HCT116 (cell line): ENCODE data around the gene PDLIM5. TPM values are rescaled to one million over a fixed set of nuclear protein-coding genes. Genes with fewer than 3 reads are reported as not detected.

Source experiments
- ATAC-seq: fragments of 200-7000 bp; cut with Tn5 transposase; 2 replicates; pipeline ENCODE4 v1.9.1; 2020; ENCODE audit warnings: mild to moderate bottlenecking, moderate library complexity
- BruUV-seq: library from RNA; stranded (reverse); fragments of 400-500 nt; replicated peaks from 2 replicates; lab custom pipeline; 2021; lab: Mats Ljungman, UMichigan
- CTCF ChIA-PET: fragments of 300-600 bp; sonication (Branson Sonifier 250); formaldehyde crosslinking; loops from one replicate; lab custom pipeline; 2021; ENCODE audit warnings: antibody characterized with exemption; lab: Charles Lee
- POLR2A ChIA-PET: fragments of 300-600, 350-600 bp; sonication (Branson Sonifier 250); formaldehyde crosslinking; loops from one replicate; lab custom pipeline; 2021; ENCODE audit warnings: antibody characterized with exemption; lab: Charles Lee
- RAD21 ChIA-PET, 2 experiments: fragments of 300-600 bp; sonication (Branson Sonifier 250); formaldehyde crosslinking; loops; one replicate each; lab custom pipeline; 2023; ENCODE audit warnings: low total read pairs in 2 of 2; ENCODE audit not compliant: uncharacterized antibody in 2 of 2, unreplicated experiment in 2 of 2, low non-redundant PET in 1 of 2; lab: Charles Lee
- DNase-seq: peaks from one replicate; pipeline ENCODE4 v3.0.0-alpha.2; 2010; ENCODE audit warnings: low read depth, low spot score
- H2AFZ ChIP-seq: fragments of 200-600 bp; shearing (Covaris generic), sonication (generic); 2 replicates; pipeline ENCODE4 v1.6.1; 2017; ENCODE audit warnings: low read depth, mixed run types, mixed read lengths, antibody characterized with exemption, low read length; ENCODE audit not compliant: poor library complexity, severe bottlenecking
- H3K27ac ChIP-seq: 2 replicates; pipeline ENCODE4 v1.5.1; 2012; ENCODE audit warnings: low read depth, low read length
- H3K27me3 ChIP-seq: fragments of 200-600 bp; sonication (generic); 2 replicates; pipeline ENCODE4 v1.6.1; 2016; ENCODE audit warnings: mixed run types, low read length, mixed read lengths; ENCODE audit not compliant: insufficient read depth
- H3K36me3 ChIP-seq, 2 experiments: fragments of 200-500 bp in 1 of 2; fragments of 200-600 bp in 1 of 2; sonication (Bioruptor generic) in 1 of 2; sonication (generic) in 1 of 2; 2 replicates each; pipeline versions ENCODE4 v1.5.1 to v1.6.1; 2014 to 2016; ENCODE audit warnings: low read length in 2 of 2, inconsistent platforms in 1 of 2, mixed read lengths in 1 of 2, mixed run types in 1 of 2; ENCODE audit not compliant: insufficient read depth in 2 of 2, control insufficient read depth in 1 of 2
- H3K4me1 ChIP-seq, 2 experiments: fragments of 200-600 bp in 1 of 2; sonication (generic) in 1 of 2; 2 replicates each; pipeline versions ENCODE4 v1.5.1 to v1.6.1; 2012 to 2017; ENCODE audit warnings: low read length in 2 of 2, inconsistent platforms in 1 of 2, mild to moderate bottlenecking in 1 of 2, mixed read lengths in 1 of 2, mixed run types in 1 of 2, moderate library complexity in 1 of 2; ENCODE audit not compliant: insufficient read depth in 2 of 2, control insufficient read depth in 1 of 2
- H3K4me2 ChIP-seq: fragments of 200-600 bp; sonication (generic); 2 replicates; pipeline ENCODE4 v1.6.1; 2017; ENCODE audit warnings: mixed run types, low read length, mixed read lengths
- H3K4me3 ChIP-seq, 2 experiments: fragments of 200-600 bp in 1 of 2; sonication (generic) in 1 of 2; replicated peaks in 1 of 2; 2 replicates each; pipeline ENCODE4 v1.5.1; 2011 to 2016; ENCODE audit warnings: low read length in 2 of 2, control low read depth in 1 of 2, low read depth in 1 of 2, mild to moderate bottlenecking in 1 of 2, mixed read lengths in 1 of 2, mixed run types in 1 of 2
- H3K79me2 ChIP-seq: fragments of 200-600 bp; sonication (generic); 2 replicates; pipeline ENCODE4 v1.6.1; 2017; ENCODE audit warnings: mild to moderate bottlenecking, mixed run types, low read length, moderate library complexity, mixed read lengths; ENCODE audit not compliant: insufficient read depth
- H3K9ac ChIP-seq: fragments of 200-600 bp; sonication (generic); 2 replicates; pipeline ENCODE4 v1.6.1; 2016; ENCODE audit warnings: low read length, mixed read lengths
- H3K9me2 ChIP-seq: fragments of 200-600 bp; sonication (generic), shearing (Covaris generic); 2 replicates; pipeline ENCODE4 v1.6.1; 2017; ENCODE audit warnings: mixed run types, mild to moderate bottlenecking, moderate library complexity; ENCODE audit not compliant: insufficient read depth
- H3K9me3 ChIP-seq, 2 experiments: fragments of 200-500 bp in 1 of 2; fragments of 200-600 bp in 1 of 2; sonication (Bioruptor generic) in 1 of 2; sonication (generic) in 1 of 2; 2 replicates each; pipeline ENCODE4 v1.6.1; 2014 to 2017; ENCODE audit warnings: low read length in 2 of 2, mixed read lengths in 2 of 2, inconsistent platforms in 1 of 2, low read depth in 1 of 2, mild to moderate bottlenecking in 1 of 2, mixed run types in 1 of 2, moderate library complexity in 1 of 2; ENCODE audit not compliant: control insufficient read depth in 1 of 2, insufficient read depth in 1 of 2
- H4K20me1 ChIP-seq: fragments of 200-600 bp; sonication (generic), shearing (Covaris generic); 2 replicates; pipeline ENCODE4 v1.6.1; 2017; ENCODE audit warnings: mixed run types, mild to moderate bottlenecking, moderate library complexity; ENCODE audit not compliant: insufficient read depth
- ELF1 ChIP-seq: IDR thresholded peaks from 2 replicates; pipeline ENCODE4 v1.6.1; 2012; ENCODE audit warnings: low read depth, borderline replicate concordance
- EZH2 ChIP-seq: fragments of 200-600 bp; sonication (generic); IDR thresholded peaks from 2 replicates; pipeline ENCODE4 v1.6.1; 2017; ENCODE audit warnings: antibody characterized with exemption, mixed run types
- FOSL1 ChIP-seq: IDR thresholded peaks from 2 replicates; pipeline ENCODE4 v1.6.1; 2012; ENCODE audit warnings: low read depth
- JUND ChIP-seq: IDR thresholded peaks from 2 replicates; pipeline ENCODE4 v1.6.1; 2012
- POLR2A ChIP-seq: IDR thresholded peaks from 2 replicates; pipeline ENCODE4 v1.7.0; 2011; ENCODE audit warnings: borderline replicate concordance; ENCODE audit not compliant: insufficient read depth, insufficient read length; ENCODE audit errors: extremely low read depth
- POLR2AphosphoS5 ChIP-seq: IDR thresholded peaks from 2 replicates; pipeline ENCODE4 v1.6.1; 2011; ENCODE audit warnings: mild to moderate bottlenecking, low read depth, low read length, moderate library complexity
- SP1 ChIP-seq: IDR thresholded peaks from 2 replicates; pipeline ENCODE4 v1.6.1; 2012; ENCODE audit warnings: low read depth
- SRF ChIP-seq: IDR thresholded peaks from 2 replicates; pipeline ENCODE4 v1.6.1; 2012; ENCODE audit warnings: low read depth
- YY1 ChIP-seq: IDR thresholded peaks from 2 replicates; pipeline ENCODE4 v1.6.1; 2011; ENCODE audit warnings: low read length, low read depth, moderate library complexity, mild to moderate bottlenecking; ENCODE audit not compliant: insufficient replicate concordance; ENCODE audit errors: extremely low read depth
- ZNF274 ChIP-seq: fragments of 200-500 bp; sonication (Bioruptor generic); IDR thresholded peaks from 2 replicates; pipeline ENCODE4 v1.6.1; 2014; ENCODE audit warnings: mild to moderate bottlenecking, low read depth, low read length, inconsistent platforms
- intact Hi-C: fragments of 100-400 bp; cut with micrococcal nuclease; formaldehyde crosslinking; loops from 2 replicates; pipeline ENCODE4 v1.10.0; 2022
- total RNA-seq: library from RNA; stranded (reverse); gene quantifications from one replicate; pipeline ENCODE4 v1.2.1, GENCODE V29; 2021; ENCODE audit not compliant: unreplicated experiment
- TF ChIP-seq, protein P1 (sequence below): IDR thresholded peaks from 2 replicates; pipeline ENCODE4 v1.6.1; 2012; ENCODE audit warnings: low read depth
- TF ChIP-seq, protein P2 (sequence below), 3 experiments: fragments of 200-600 bp in 1 of 3; sonication (generic) in 1 of 3; IDR thresholded peaks in 2 of 3; conservative IDR thresholded peaks in 1 of 3; 2 replicates each; pipeline ENCODE4 v1.5.1; 2012 to 2017; ENCODE audit warnings: low read depth in 2 of 3, low read length in 2 of 3, antibody characterized with exemption in 1 of 3, borderline replicate concordance in 1 of 3, control low read depth in 1 of 3, mild to moderate bottlenecking in 1 of 3, mixed read lengths in 1 of 3, mixed run types in 1 of 3, moderate library complexity in 1 of 3; ENCODE audit not compliant: insufficient read depth in 1 of 3

PDLIM5 gene
- total RNA-seq, 1 experiment from 2014 or later = 130 TPM

DNA sequence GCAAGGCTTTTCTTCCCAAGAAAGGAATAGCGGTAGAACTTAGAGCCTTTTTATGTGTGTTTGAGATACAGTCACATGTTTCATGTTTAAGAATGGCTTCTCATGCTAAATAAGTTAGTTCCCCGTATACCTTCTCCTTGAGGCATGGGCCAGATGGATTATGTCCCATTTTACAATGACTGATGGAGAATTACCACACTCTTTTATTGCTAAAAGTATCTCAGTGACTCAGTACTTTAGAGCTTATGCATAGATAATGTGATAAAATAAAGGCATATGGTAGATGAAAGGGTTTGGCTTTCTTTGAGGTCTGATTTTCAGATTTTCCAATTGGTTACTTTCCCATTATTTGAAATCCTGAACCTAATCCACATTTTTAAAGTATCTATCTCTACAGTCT, 184.3 kb downstream of the PDLIM5 start:
- no peak overlapping the region for H3K9ac ChIP-seq
- POLR2A ChIA-PET = no interaction called here

DNA sequence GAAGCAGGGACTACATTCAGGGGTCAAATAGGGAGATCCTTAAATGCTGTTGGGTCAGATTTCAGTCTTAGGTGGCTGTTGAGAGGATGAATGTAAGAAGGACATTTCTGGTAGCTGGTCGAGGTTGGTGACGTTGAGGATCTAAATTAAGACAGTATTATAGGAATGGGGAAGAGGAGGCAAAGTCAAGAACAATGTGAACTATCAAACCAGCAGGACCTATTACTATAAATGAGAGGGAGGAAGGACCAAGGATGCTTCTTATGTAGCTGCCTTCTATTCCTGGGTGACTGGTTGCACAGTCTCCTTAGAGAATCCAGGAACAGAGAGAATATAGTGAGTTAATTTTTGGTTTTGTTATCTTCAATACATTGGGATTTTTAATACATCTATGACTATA, 187.6 kb downstream of the PDLIM5 start:
- ChIA-PET RAD21 (no interaction called here), CTCF (no interaction called here)
- BruUV-seq = no TSS peak
- Histone ChIP-seq H3K36me3 (peaks cover 0 to 4% of the 10 kb centered on the region in 2 experiments; a peak in 1 of 4 replicates), H3K9ac (no peak overlapping the region), H3K4me1 (peaks cover 6 to 26% of the 10 kb centered on the region in 2 experiments), H3K79me2 (no peaks in the 10 kb centered on the region), H3K9me3 (no peaks in the 10 kb centered on the region), H3K27me3 (no peaks in the 10 kb centered on the region)
- intact Hi-C loops = no loop called here
- no peak for TF ChIP-seq POLR2AphosphoS5
- no peak for TF ChIP-seq JUND
- no peak for TF ChIP-seq SRF
- no peak for TF ChIP-seq ZNF274
- no peak for TF ChIP-seq EZH2
- no peak for TF ChIP-seq ELF1
- no peak for TF ChIP-seq SP1
- TF ChIP-seq, protein P1, sequence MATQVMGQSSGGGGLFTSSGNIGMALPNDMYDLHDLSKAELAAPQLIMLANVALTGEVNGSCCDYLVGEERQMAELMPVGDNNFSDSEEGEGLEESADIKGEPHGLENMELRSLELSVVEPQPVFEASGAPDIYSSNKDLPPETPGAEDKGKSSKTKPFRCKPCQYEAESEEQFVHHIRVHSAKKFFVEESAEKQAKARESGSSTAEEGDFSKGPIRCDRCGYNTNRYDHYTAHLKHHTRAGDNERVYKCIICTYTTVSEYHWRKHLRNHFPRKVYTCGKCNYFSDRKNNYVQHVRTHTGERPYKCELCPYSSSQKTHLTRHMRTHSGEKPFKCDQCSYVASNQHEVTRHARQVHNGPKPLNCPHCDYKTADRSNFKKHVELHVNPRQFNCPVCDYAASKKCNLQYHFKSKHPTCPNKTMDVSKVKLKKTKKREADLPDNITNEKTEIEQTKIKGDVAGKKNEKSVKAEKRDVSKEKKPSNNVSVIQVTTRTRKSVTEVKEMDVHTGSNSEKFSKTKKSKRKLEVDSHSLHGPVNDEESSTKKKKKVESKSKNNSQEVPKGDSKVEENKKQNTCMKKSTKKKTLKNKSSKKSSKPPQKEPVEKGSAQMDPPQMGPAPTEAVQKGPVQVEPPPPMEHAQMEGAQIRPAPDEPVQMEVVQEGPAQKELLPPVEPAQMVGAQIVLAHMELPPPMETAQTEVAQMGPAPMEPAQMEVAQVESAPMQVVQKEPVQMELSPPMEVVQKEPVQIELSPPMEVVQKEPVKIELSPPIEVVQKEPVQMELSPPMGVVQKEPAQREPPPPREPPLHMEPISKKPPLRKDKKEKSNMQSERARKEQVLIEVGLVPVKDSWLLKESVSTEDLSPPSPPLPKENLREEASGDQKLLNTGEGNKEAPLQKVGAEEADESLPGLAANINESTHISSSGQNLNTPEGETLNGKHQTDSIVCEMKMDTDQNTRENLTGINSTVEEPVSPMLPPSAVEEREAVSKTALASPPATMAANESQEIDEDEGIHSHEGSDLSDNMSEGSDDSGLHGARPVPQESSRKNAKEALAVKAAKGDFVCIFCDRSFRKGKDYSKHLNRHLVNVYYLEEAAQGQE = no peak
- no peak for TF ChIP-seq POLR2A
- TF ChIP-seq, all 23 proteins: peak for 0
- no peak overlapping the region for H3K4me3 ChIP-seq
- no peaks in the 10 kb centered on the region for H3K9me2 ChIP-seq
- H3K27ac ChIP-seq = no peak overlapping the region
- ATAC-seq = no peak
- H2AFZ ChIP-seq = no peak overlapping the region
- no peak for DNase-seq
- no peak overlapping the region for H3K4me2 ChIP-seq
- no peaks in the 10 kb centered on the region for H4K20me1 ChIP-seq
- POLR2A ChIA-PET = no interaction called here

More for the DNA sequence above, 184.3 kb downstream of the PDLIM5 start:
- intact Hi-C loops = no loop called here
- DNase-seq (no peak), ATAC-seq (no peak)
- ChIA-PET RAD21 (no interaction called here), CTCF (no interaction called here)
- H4K20me1 ChIP-seq = no peaks in the 10 kb centered on the region
- TF ChIP-seq FOSL1 = no peak
- TF ChIP-seq, protein P2, sequence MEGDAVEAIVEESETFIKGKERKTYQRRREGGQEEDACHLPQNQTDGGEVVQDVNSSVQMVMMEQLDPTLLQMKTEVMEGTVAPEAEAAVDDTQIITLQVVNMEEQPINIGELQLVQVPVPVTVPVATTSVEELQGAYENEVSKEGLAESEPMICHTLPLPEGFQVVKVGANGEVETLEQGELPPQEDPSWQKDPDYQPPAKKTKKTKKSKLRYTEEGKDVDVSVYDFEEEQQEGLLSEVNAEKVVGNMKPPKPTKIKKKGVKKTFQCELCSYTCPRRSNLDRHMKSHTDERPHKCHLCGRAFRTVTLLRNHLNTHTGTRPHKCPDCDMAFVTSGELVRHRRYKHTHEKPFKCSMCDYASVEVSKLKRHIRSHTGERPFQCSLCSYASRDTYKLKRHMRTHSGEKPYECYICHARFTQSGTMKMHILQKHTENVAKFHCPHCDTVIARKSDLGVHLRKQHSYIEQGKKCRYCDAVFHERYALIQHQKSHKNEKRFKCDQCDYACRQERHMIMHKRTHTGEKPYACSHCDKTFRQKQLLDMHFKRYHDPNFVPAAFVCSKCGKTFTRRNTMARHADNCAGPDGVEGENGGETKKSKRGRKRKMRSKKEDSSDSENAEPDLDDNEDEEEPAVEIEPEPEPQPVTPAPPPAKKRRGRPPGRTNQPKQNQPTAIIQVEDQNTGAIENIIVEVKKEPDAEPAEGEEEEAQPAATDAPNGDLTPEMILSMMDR (IDR thresholded peaks at IDR 0.05 in 2 of 3, conservative IDR thresholded peaks at IDR 0.05 in 1 of 3; ENCODE audit: borderline replicate concordance in 1 of 3, insufficient read depth in 1 of 3, low read depth in 2 of 3, low read length in 2 of 3) = no peak
- no peak for TF ChIP-seq YY1
- no peak for TF ChIP-seq POLR2A
- no peak overlapping the region for H3K27ac ChIP-seq
- H3K9me3 ChIP-seq = no peaks in the 10 kb centered on the region
- H3K79me2 ChIP-seq = no peaks in the 10 kb centered on the region
- peaks cover 0 to 2% of the 10 kb centered on the region in 2 experiments; a peak in 1 of 4 replicates for H3K36me3 ChIP-seq
- peaks cover under 1 to 7% of the 10 kb centered on the region in 2 experiments; a peak in 3 of 4 replicates for H3K4me1 ChIP-seq
- H3K4me2 ChIP-seq = no peak overlapping the region
- BruUV-seq = no TSS peak
- H3K4me3 ChIP-seq = no peak overlapping the region
- no peaks in the 10 kb centered on the region for H3K9me2 ChIP-seq
- H3K27me3 ChIP-seq = no peaks in the 10 kb centered on the region
- H2AFZ ChIP-seq = no peak overlapping the region
